Brain microvascular endothelial cell (primary cell): ENCODE data around the gene PGRMC2.

Experiments
- DNase-seq: peaks from one replicate; pipeline ENCODE4 v3.0.0-alpha.2; 2020
- H3K27ac ChIP-seq: fragments of 250-450 bp; sonication (Bioruptor Pico); 2 replicates; pipeline ENCODE4 v1.5.1; 2020; ENCODE audit warnings: mild to moderate bottlenecking, moderate library complexity
- H3K27me3 ChIP-seq: fragments of 250-450 bp; sonication (Bioruptor Pico); replicated peaks from 2 replicates; pipeline ENCODE4 v1.5.1; 2020; ENCODE audit warnings: mild to moderate bottlenecking
- H3K36me3 ChIP-seq: fragments of 250-450 bp; sonication (Bioruptor Pico); replicated peaks from 2 replicates; pipeline ENCODE4 v1.5.1; 2020; ENCODE audit warnings: mild to moderate bottlenecking
- H3K4me3 ChIP-seq: 2 replicates; pipeline ENCODE4 v1.5.1; 2011; ENCODE audit warnings: low read depth, mild to moderate bottlenecking, control low read depth, low read length, moderate library complexity
- CTCF ChIP-seq: IDR thresholded peaks from 2 replicates; pipeline ENCODE4 v1.5.1; 2011; ENCODE audit warnings: low read depth, mild to moderate bottlenecking, moderate library complexity, low read length, control low read depth, inconsistent platforms; ENCODE audit errors: missing control alignments
- in situ Hi-C: cut with HindIII; loops from 2 replicates; pipeline ENCODE4 v1.10.0; 2017; ENCODE audit warnings: low sequenced_read_pairs, low pct_ligation_motif_present

PGRMC2 gene

GRCh38 chr4:128307123-128307571, 19.5 kb upstream of the PGRMC2 start:
- no peak for TF ChIP-seq CTCF
- no peaks in the 10 kb centered on the region for H3K27me3 ChIP-seq
- H3K27ac ChIP-seq, result no peak overlapping the region
- H3K36me3 ChIP-seq, result no peaks in the 10 kb centered on the region
- H3K4me3 ChIP-seq, result no peak overlapping the region
- in situ Hi-C loops, result no loop called here
- DNase-seq, result no peak

GRCh38 chr4:128305942-128306341, 18.3 kb upstream of the PGRMC2 start:
- H3K36me3 ChIP-seq, result no peaks in the 10 kb centered on the region
- no peak overlapping the region for H3K4me3 ChIP-seq
- no peak overlapping the region for H3K27ac ChIP-seq
- no peaks in the 10 kb centered on the region for H3K27me3 ChIP-seq
- in situ Hi-C loops, result no loop called here
- DNase-seq, result no peak
- TF ChIP-seq CTCF, result no peak

- TF ChIP-seq CTCF, result no peak
- Histone ChIP-seq H3K27ac (no peak overlapping the region), H3K27me3 (no peaks in the 10 kb centered on the region), H3K36me3 (no peaks in the 10 kb centered on the region), H3K4me3 (no peak overlapping the region)
- in situ Hi-C loops, result no loop called here
- DNase-seq, result no peak
Observed at GRCh38 chr4:128303986-128304385, 16.4 kb upstream of the PGRMC2 start.

GRCh38 chr4:128303405-128303785, 15.8 kb upstream of the PGRMC2 start:
- no peak overlapping the region for H3K4me3 ChIP-seq
- TF ChIP-seq CTCF, result no peak
- no peak for DNase-seq
- no peaks in the 10 kb centered on the region for H3K36me3 ChIP-seq
- no peak overlapping the region for H3K27ac ChIP-seq
- in situ Hi-C loops, result no loop called here
- H3K27me3 ChIP-seq, result no peaks in the 10 kb centered on the region

GRCh38 chr4:128301979-128302378, 14.4 kb upstream of the PGRMC2 start:
- H3K27me3 ChIP-seq, result no peaks in the 10 kb centered on the region
- no peak overlapping the region for H3K4me3 ChIP-seq
- no peaks in the 10 kb centered on the region for H3K36me3 ChIP-seq
- no peak for TF ChIP-seq CTCF
- H3K27ac ChIP-seq, result no peak overlapping the region
- in situ Hi-C loops, result no loop called here
- no peak for DNase-seq

- no peak for TF ChIP-seq CTCF
- no peak for DNase-seq
- in situ Hi-C loops, result no loop called here
- Histone ChIP-seq H3K4me3 (no peak overlapping the region), H3K27me3 (no peaks in the 10 kb centered on the region), H3K27ac (no peak overlapping the region), H3K36me3 (no peaks in the 10 kb centered on the region)
Observed at GRCh38 chr4:128299848-128300247, 12.2 kb upstream of the PGRMC2 start.
